Measurements from ENCODE around the gene EIF2AK2. TPM values are rescaled to one million over a fixed set of nuclear protein-coding genes. Genes with fewer than 3 reads are reported as not detected.

The EIF2AK2 gene
- total RNA-seq, 4 donors from 2014 or later, result 8.1 to 21.4 (median 16.7) TPM

DNA sequence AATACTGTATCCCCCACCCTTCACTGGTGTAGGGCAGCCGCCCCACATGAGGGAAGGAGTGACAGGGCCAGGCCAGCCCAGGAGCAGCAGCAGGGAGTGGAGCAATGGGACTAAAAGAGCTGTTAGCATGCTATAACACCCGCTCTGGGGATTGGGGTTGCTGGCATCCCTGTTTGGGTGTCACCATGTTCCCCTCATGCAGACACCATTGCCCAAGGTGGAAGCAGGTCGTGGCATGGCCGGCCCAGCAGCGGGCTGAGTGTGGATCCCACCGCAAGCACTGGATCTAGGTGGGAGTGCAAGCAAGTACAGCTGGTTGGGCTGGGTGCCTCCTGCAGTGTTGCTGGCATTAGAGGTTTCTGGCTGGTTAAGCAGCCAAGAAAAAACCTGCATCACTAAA, 35.0 kb upstream of the EIF2AK2 start:
- Histone ChIP-seq H3K27me3 (no peaks in the 10 kb centered on the region), H3K36me3 (no peaks in the 10 kb centered on the region), H3K4me1 (peaks cover 0 to 22% (median 11%) of the 10 kb centered on the region in 3 donors), H3K9me3 (no peaks in the 10 kb centered on the region), H3K4me3 (no peak overlapping the region), H3K27ac (no peak overlapping the region)
- TF ChIP-seq, protein P1, sequence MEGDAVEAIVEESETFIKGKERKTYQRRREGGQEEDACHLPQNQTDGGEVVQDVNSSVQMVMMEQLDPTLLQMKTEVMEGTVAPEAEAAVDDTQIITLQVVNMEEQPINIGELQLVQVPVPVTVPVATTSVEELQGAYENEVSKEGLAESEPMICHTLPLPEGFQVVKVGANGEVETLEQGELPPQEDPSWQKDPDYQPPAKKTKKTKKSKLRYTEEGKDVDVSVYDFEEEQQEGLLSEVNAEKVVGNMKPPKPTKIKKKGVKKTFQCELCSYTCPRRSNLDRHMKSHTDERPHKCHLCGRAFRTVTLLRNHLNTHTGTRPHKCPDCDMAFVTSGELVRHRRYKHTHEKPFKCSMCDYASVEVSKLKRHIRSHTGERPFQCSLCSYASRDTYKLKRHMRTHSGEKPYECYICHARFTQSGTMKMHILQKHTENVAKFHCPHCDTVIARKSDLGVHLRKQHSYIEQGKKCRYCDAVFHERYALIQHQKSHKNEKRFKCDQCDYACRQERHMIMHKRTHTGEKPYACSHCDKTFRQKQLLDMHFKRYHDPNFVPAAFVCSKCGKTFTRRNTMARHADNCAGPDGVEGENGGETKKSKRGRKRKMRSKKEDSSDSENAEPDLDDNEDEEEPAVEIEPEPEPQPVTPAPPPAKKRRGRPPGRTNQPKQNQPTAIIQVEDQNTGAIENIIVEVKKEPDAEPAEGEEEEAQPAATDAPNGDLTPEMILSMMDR (IDR thresholded peaks at IDR 0.05), result no peak
- no peak for TF ChIP-seq POLR2A (IDR thresholded peaks at IDR 0.05)
- DNase-seq, result no peak
- WGBS, 2 donors, result 77 to 79% methylated on average over 5 to 6 of the region's 6 CpGs
- intact Hi-C loops (cut with DNase I), result no loop called here

DNA sequence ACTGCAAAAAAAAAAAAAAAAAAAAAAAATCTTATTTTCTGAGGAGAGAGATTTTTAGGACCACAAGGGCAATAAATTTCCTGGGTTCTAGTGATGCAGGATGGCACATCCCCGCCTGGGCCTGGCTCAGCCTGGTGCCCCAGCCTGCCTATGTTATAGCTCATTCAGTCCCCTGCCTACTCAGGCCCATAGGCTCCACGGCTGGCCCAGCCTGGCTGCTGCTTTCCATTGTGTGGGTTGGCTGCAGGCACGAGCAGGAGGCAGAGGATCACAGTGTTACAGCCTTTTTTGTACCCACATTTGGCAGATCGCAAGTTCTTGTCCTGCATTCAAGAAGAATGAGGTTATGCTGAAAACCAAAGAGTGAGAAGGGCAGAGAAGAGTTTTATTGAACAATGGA, 34.5 kb upstream of the EIF2AK2 start:
- TF ChIP-seq, protein P1 (IDR thresholded peaks at IDR 0.05), result no peak
- TF ChIP-seq POLR2A (IDR thresholded peaks at IDR 0.05), result no peak
- H3K27me3 ChIP-seq, result no peaks in the 10 kb centered on the region
- H3K9me3 ChIP-seq, result no peaks in the 10 kb centered on the region
- 80 to 88% methylated on average over 3 to 4 of the region's 4 CpGs for WGBS, 2 donors
- no peak overlapping the region for H3K27ac ChIP-seq
- no peak overlapping the region for H3K4me3 ChIP-seq
- peaks cover 0 to 21% (median 11%) of the 10 kb centered on the region in 3 donors for H3K4me1 ChIP-seq
- H3K36me3 ChIP-seq, result no peaks in the 10 kb centered on the region
- no peak for DNase-seq
- intact Hi-C loops (cut with DNase I), result no loop called here

DNA sequence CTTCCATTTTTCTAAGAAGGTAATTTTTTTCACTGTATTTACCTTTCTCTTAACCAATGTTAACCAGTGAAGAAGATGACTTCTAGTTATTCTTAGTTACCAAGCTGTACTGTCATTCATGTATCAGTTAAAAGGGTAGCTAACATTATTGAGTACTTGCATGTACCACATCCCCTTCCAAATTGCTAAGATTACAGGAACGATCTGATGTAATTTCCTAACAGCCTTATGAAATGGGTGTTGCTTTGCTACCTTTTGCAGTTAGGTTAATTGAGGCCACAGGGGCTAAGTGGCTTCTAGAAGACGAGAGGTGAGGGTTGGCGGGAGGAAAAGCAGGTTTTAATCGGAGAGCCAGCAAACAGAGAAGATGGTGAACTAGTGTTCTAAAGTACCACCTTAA, 33.5 kb upstream of the EIF2AK2 start:
- Histone ChIP-seq H3K9me3 (no peaks in the 10 kb centered on the region), H3K27ac (peak overlapping the region in 1 of 4 donors; percentile 5), H3K27me3 (no peaks in the 10 kb centered on the region), H3K4me3 (no peak overlapping the region), H3K36me3 (no peaks in the 10 kb centered on the region), H3K4me1 (peaks cover 0 to 15% (median 7%) of the 10 kb centered on the region in 3 donors)
- intact Hi-C loops (cut with DNase I), result no loop called here
- TF ChIP-seq POLR2A (IDR thresholded peaks at IDR 0.05), result no peak
- TF ChIP-seq, protein P1 (IDR thresholded peaks at IDR 0.05), result no peak
- 66 to 73% methylated on average over 4 of the region's 4 CpGs for WGBS, 2 donors
- DNase-seq, result no peak

DNA sequence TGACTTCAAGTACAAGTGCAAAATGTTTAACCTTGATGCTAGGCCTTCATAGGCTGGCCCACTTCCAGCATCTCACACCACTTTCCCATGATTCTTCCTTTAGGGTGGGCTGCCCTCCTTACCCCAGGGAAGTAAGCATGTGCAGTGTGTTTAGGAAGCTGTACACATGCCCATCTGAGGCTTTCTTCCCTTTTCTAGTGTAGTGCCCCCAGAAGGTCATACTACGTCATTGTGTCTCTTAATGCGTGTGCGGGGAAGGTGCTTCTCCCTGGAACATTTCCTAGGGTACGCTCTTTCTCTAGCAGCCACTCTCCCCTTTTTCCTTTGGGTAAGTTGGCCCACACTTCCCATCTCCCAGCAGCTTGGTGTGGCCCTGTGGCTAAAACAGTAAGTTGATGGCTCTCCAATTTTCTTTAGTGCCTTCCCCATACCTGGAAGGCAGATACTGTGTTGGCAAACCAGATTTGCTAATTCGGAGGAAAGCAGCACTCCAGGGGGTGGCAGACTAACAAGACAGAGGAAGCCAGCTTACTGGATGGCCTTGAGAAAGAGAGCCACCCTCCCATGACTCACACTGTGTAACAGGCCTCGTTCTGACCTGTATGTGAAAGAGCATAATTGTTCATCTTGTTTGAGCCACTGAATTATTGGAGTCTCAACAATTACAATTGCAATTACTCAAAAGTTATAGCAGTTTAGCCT, 32.8 kb upstream of the EIF2AK2 start:
- no peak for DNase-seq
- no peaks in the 10 kb centered on the region for H3K36me3 ChIP-seq
- WGBS, 2 donors, result 46 to 61% methylated on average over 4 to 6 of the region's 6 CpGs
- peaks cover 0 to 15% (median 7%) of the 10 kb centered on the region in 3 donors for H3K4me1 ChIP-seq
- no peaks in the 10 kb centered on the region for H3K27me3 ChIP-seq
- H3K4me3 ChIP-seq, result no peak overlapping the region
- H3K9me3 ChIP-seq, result no peaks in the 10 kb centered on the region
- TF ChIP-seq, protein P1 (IDR thresholded peaks at IDR 0.05), result peak in 1 of 6 experiments; percentile 19
- no peak for TF ChIP-seq POLR2A (IDR thresholded peaks at IDR 0.05)
- H3K27ac ChIP-seq, result peak overlapping the region; percentile 5 to 50 (median 28)
- intact Hi-C loops (cut with DNase I), result no loop called here

DNA sequence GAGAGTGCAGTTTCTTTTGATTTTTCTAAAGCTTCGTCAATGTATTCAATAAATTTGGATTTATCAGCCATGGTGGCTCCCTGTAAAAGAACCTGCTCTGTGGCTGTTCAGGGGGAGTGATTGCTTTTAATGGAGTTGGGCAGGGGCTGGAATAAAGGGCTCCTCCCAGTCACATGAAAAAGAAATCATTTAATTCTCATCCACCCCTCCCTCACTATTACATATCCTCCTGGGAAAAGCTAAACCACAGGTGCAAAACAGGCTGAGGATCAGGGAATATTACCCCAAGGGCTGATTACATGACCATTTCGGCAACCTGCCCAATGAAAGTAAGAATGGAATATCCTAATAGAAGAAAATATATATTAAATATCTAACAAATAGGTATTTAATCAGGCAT, 31.8 kb upstream of the EIF2AK2 start, which contains the start of gene SULT6B1:
Gene SULT6B1 (minus strand): TSS at position 101 of the 400 bp plus-strand sequence. CDS start 30 bp downstream, at position 71.
- intact Hi-C loops (cut with DNase I), result no loop called here
- Histone ChIP-seq H3K36me3 (no peaks in the 10 kb centered on the region), H3K9me3 (no peaks in the 10 kb centered on the region), H3K27me3 (no peaks in the 10 kb centered on the region), H3K27ac (peak within 1 kb of the TSS in 3 of 4 donors; percentile 5 to 50 (median 48)), H3K4me1 (peaks cover 0 to 15% (median 7%) of the 10 kb centered on the region in 3 donors), H3K4me3 (no peak within 1 kb of the TSS)
- DNase-seq, result no peak
- 80 to 84% methylated on average over 2 of the region's 2 CpGs for WGBS, 2 donors
- no peak for TF ChIP-seq POLR2A (IDR thresholded peaks at IDR 0.05)
- TF ChIP-seq, protein P1 (IDR thresholded peaks at IDR 0.05), result no peak

Measured in esophagus squamous epithelium (tissue), 5 donors.